Measurements from ENCODE around the gene HS1BP3. TPM values are rescaled to one million over a fixed set of nuclear protein-coding genes. Genes with fewer than 3 reads are reported as not detected.

The HS1BP3 gene
- total RNA-seq, 1 donor from 2014 or later = 33.2 TPM

DNA sequence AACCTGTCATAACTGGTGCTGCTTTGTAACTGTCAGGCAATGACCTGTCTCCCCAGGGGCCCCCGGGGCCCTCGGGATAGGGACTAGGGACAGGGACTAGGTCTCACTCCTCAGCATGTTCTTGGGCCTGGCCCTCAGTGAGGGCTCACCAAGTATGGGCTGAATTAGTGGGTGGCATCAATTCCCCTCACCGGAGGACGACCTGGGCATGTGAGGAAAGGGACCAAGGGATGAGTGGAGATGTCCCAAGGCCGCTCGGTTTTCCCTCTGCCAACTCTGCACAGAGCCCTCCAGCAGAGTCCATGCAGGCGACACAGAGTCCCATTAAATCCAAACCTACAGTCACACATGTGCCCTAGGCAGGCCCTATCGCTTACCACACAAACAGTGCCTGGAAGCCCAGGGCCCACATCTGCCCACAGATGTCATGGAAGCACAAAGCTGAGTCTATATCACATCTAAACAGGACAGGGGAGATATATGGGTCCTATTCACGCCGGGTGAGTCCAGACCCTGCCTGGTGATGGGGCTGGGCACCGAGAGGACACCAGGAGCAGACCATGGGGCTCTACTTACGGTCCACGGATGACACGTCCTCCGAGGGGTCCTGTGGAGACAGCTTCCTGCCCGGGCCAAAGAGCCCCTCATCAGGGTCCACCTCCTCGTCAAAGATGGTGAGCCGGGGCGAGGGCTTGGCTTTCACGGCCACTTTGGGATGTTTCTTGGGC lies 26.6 kb downstream of the HS1BP3 start:
- Mint-ChIP-seq H3K4me3 (ENCODE audit: unreplicated experiment) (no peak overlapping the region), H3K36me3 (ENCODE audit: low read depth) (peaks cover 4% of the 10 kb centered on the region), H3K27me3 (ENCODE audit: low read depth) (no peaks in the 10 kb centered on the region), H3K27ac (ENCODE audit: unreplicated experiment) (no peak overlapping the region), H3K9me3 (ENCODE audit: low read depth) (no peaks in the 10 kb centered on the region), H3K4me1 (ENCODE audit: low read depth) (peaks cover 15% of the 10 kb centered on the region)
- TF ChIP-seq, protein P1, sequence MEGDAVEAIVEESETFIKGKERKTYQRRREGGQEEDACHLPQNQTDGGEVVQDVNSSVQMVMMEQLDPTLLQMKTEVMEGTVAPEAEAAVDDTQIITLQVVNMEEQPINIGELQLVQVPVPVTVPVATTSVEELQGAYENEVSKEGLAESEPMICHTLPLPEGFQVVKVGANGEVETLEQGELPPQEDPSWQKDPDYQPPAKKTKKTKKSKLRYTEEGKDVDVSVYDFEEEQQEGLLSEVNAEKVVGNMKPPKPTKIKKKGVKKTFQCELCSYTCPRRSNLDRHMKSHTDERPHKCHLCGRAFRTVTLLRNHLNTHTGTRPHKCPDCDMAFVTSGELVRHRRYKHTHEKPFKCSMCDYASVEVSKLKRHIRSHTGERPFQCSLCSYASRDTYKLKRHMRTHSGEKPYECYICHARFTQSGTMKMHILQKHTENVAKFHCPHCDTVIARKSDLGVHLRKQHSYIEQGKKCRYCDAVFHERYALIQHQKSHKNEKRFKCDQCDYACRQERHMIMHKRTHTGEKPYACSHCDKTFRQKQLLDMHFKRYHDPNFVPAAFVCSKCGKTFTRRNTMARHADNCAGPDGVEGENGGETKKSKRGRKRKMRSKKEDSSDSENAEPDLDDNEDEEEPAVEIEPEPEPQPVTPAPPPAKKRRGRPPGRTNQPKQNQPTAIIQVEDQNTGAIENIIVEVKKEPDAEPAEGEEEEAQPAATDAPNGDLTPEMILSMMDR (IDR thresholded peaks at IDR 0.05) = no peak
- peak; percentile 86 for DNase-seq (ENCODE audit: low spot score)

DNA sequence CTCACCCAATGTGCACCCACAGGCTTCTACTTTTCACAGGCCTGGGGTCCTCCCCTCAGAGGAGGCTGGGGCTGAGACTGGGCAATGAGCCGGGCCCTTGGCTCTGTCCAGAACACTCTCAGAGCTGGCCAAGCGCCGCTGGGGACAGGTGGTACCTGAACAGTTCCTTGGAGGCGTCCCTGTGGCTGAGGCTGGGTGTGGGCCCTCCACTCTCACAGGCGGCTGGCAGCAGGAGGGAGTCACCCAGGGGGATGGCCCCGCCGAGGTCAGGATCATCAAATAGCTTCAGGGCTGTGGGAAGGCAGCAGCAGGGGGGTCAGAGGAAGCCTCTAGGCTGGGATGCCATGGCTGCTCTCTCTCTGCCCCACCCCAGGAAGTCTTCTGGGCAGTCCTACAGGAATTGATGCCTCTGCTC lies 27.1 kb downstream of the HS1BP3 start:
- TF ChIP-seq, protein P1 (IDR thresholded peaks at IDR 0.05) = no peak
- H3K9me3 Mint-ChIP-seq (ENCODE audit: low read depth) = no peaks in the 10 kb centered on the region
- no peaks in the 10 kb centered on the region for H3K27me3 Mint-ChIP-seq (ENCODE audit: low read depth)
- DNase-seq (ENCODE audit: low spot score) = peak; percentile 94
- H3K27ac Mint-ChIP-seq (ENCODE audit: unreplicated experiment) = no peak overlapping the region
- H3K4me3 Mint-ChIP-seq (ENCODE audit: unreplicated experiment) = no peak overlapping the region
- peaks cover 19% of the 10 kb centered on the region for H3K4me1 Mint-ChIP-seq (ENCODE audit: low read depth)
- peaks cover 4% of the 10 kb centered on the region for H3K36me3 Mint-ChIP-seq (ENCODE audit: low read depth)

DNA sequence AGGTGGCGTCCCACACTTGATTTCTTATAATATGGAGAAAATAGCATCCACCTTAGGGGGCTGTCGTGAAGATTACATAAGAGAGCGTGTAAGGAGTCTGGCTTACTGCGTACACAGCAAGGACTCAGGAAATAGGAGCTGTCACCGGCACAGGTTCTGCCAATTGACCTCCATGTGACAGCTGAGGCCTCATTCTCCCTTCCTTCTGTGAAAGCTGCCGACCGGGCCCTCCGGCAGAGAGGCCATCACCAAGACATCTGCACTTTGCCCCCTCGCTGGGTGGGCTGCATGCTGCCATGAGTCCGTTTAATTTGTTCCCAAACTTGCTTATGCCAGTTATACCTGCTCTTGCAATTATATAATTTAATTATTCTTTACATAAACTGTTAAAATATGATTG lies 27.7 kb downstream of the HS1BP3 start:
- H3K27me3 Mint-ChIP-seq (ENCODE audit: low read depth) = no peaks in the 10 kb centered on the region
- H3K4me3 Mint-ChIP-seq (ENCODE audit: unreplicated experiment) = no peak overlapping the region
- H3K9me3 Mint-ChIP-seq (ENCODE audit: low read depth) = no peaks in the 10 kb centered on the region
- DNase-seq (ENCODE audit: low spot score) = peak; percentile 35
- H3K36me3 Mint-ChIP-seq (ENCODE audit: low read depth) = peaks cover 4% of the 10 kb centered on the region
- TF ChIP-seq, protein P1 (IDR thresholded peaks at IDR 0.05) = no peak
- peaks cover 24% of the 10 kb centered on the region for H3K4me1 Mint-ChIP-seq (ENCODE audit: low read depth)
- no peak overlapping the region for H3K27ac Mint-ChIP-seq (ENCODE audit: unreplicated experiment)

DNA sequence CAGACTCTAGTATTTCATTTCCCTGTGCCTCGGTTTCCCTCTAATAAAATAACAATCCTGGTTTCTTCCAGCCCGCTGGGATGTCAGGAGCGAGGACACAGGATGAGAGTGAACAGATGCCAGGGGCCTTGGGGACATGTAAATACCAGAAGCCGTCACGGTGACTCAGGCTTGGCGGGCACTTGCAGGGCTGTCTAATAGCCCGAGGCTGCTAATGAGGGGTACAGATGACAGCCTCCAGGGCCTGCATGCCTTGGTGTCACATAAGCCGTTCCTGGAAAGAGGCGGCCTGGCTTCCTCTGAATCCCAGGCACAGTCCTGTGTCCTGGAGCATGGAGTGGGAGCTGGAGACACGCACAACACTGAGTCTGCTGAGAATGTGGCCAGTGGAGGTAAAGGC lies 28.2 kb downstream of the HS1BP3 start:
- TF ChIP-seq, protein P1 (IDR thresholded peaks at IDR 0.05) = no peak
- Mint-ChIP-seq H3K4me3 (ENCODE audit: unreplicated experiment) (no peak overlapping the region), H3K4me1 (ENCODE audit: low read depth) (peaks cover 29% of the 10 kb centered on the region), H3K27me3 (ENCODE audit: low read depth) (no peaks in the 10 kb centered on the region), H3K36me3 (ENCODE audit: low read depth) (peaks cover 4% of the 10 kb centered on the region), H3K27ac (ENCODE audit: unreplicated experiment) (no peak overlapping the region), H3K9me3 (ENCODE audit: low read depth) (no peaks in the 10 kb centered on the region)
- peak; percentile 75 for DNase-seq (ENCODE audit: low spot score)

DNA sequence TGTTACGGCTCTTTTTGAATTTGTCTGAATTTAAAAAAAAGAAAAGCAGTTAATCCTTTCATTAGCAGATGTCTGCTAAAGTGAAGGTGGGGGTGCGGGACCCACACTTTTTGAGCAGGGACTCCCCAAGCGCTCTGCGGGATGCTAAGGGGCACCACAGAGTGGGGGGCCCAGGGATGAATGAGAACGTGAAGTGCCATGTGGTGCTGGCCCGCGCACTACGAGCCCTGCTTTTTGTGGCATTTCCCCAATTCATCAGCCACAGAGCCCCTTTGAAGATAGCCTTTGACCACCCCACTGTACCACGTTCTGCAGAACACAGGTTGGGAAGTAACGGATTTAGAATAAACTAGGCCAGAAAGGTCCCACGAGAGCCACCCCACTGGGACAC lies 28.6 kb downstream of the HS1BP3 start:
- Mint-ChIP-seq H3K4me1 (ENCODE audit: low read depth) (peaks cover 34% of the 10 kb centered on the region), H3K36me3 (ENCODE audit: low read depth) (peaks cover 4% of the 10 kb centered on the region), H3K4me3 (ENCODE audit: unreplicated experiment) (no peak overlapping the region), H3K9me3 (ENCODE audit: low read depth) (no peaks in the 10 kb centered on the region), H3K27me3 (ENCODE audit: low read depth) (no peaks in the 10 kb centered on the region), H3K27ac (ENCODE audit: unreplicated experiment) (no peak overlapping the region)
- DNase-seq (ENCODE audit: low spot score) = peak; percentile 63
- TF ChIP-seq, protein P1 (IDR thresholded peaks at IDR 0.05) = no peak
